Endothelial cell (in vitro differentiated cells): ENCODE data around the gene ANXA1. TPM values are rescaled to one million over a fixed set of nuclear protein-coding genes. Genes with fewer than 3 reads are reported as not detected.

Experiments used
- DNase-seq: peaks from one replicate; pipeline ENCODE4 v3.0.0; 2021; ENCODE audit warnings: low spot score
- H3K27ac Mint-ChIP-seq: one replicate; pipeline ENCODE4 v1.8.0; 2021; ENCODE audit warnings: mixed read lengths, inconsistent platforms; ENCODE audit not compliant: unreplicated experiment
- H3K27me3 Mint-ChIP-seq: one replicate; pipeline ENCODE4 v1.8.0; 2021; ENCODE audit warnings: mild to moderate bottlenecking, moderate library complexity, mixed read lengths, inconsistent platforms; ENCODE audit not compliant: unreplicated experiment
- H3K36me3 Mint-ChIP-seq: one replicate; pipeline ENCODE4 v1.8.0; 2021; ENCODE audit warnings: mild to moderate bottlenecking, low read depth, mixed read lengths, inconsistent platforms; ENCODE audit not compliant: unreplicated experiment
- H3K4me1 Mint-ChIP-seq: one replicate; pipeline ENCODE4 v1.8.0; 2021; ENCODE audit warnings: mild to moderate bottlenecking, mixed read lengths, inconsistent platforms; ENCODE audit not compliant: unreplicated experiment
- H3K4me3 Mint-ChIP-seq: one replicate; pipeline ENCODE4 v1.8.0; 2021; ENCODE audit warnings: mild to moderate bottlenecking, mixed read lengths, inconsistent platforms; ENCODE audit not compliant: unreplicated experiment
- H3K9me3 Mint-ChIP-seq: one replicate; pipeline ENCODE4 v1.8.0; 2021; ENCODE audit warnings: mixed read lengths, inconsistent platforms; ENCODE audit not compliant: unreplicated experiment
- CTCF ChIP-seq: fragments of 200-600 bp; sonication (generic); IDR thresholded peaks from one replicate; pipeline ENCODE4 v1.5.0; 2021; ENCODE audit warnings: antibody characterized with exemption; ENCODE audit not compliant: unreplicated experiment
- total RNA-seq: library from RNA; stranded (reverse); fragmentation: NEBNext Ultra II Directional; extraction: Animal tissue kit (Norgen Biotek cat#: 25700); gene quantifications from one replicate; pipeline ENCODE4 v1.2.1, GENCODE V29; 2021; ENCODE audit not compliant: unreplicated experiment

ANXA1 gene
- total RNA-seq, 1 donor from 2014 or later = 43.3 TPM

DNA sequence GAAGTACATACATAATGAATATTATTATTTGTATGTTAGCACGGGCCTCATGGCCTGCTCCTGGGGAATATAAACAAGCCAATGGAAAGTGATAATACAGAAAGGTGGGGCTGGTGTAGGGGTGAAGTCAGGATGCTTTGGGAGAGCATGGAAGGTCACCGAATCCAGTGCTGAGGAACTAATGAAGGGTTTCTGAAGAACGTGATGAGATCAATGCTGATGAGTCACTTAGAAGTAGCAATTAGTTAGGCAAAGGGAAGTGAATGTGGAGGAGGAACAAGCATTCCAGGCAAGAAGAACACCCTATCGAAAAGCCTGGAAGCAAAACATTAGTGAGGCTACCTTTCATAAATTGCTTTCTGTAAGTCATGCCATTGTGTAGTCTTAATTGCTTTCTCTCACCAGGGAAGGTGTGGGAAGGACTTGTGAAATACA is 2.1 kb downstream of the ANXA1 start:
- no peak for TF ChIP-seq CTCF
- H3K27ac Mint-ChIP-seq = no peak overlapping the region
- no peaks in the 10 kb centered on the region for H3K9me3 Mint-ChIP-seq
- DNase-seq = no peak
- H3K4me3 Mint-ChIP-seq = no peak overlapping the region
- H3K4me1 Mint-ChIP-seq = peaks cover 23% of the 10 kb centered on the region
- H3K27me3 Mint-ChIP-seq = no peaks in the 10 kb centered on the region
- H3K36me3 Mint-ChIP-seq = no peaks in the 10 kb centered on the region

GRCh38 chr9:73154271-73154670 is 2.6 kb downstream of the ANXA1 start:
- Mint-ChIP-seq H3K9me3 (no peaks in the 10 kb centered on the region), H3K4me3 (no peak overlapping the region), H3K27ac (no peak overlapping the region), H3K27me3 (no peaks in the 10 kb centered on the region), H3K36me3 (no peaks in the 10 kb centered on the region), H3K4me1 (peaks cover 21% of the 10 kb centered on the region)
- TF ChIP-seq CTCF = no peak
- DNase-seq = no peak

- H3K4me3 Mint-ChIP-seq = no peak overlapping the region
- no peak for DNase-seq
- TF ChIP-seq CTCF = no peak
- no peaks in the 10 kb centered on the region for H3K36me3 Mint-ChIP-seq
- H3K4me1 Mint-ChIP-seq = peaks cover 18% of the 10 kb centered on the region
- H3K9me3 Mint-ChIP-seq = no peaks in the 10 kb centered on the region
- no peaks in the 10 kb centered on the region for H3K27me3 Mint-ChIP-seq
- no peak overlapping the region for H3K27ac Mint-ChIP-seq
Observed at GRCh38 chr9:73154722-73155121, 3.1 kb downstream of the ANXA1 start.

DNA sequence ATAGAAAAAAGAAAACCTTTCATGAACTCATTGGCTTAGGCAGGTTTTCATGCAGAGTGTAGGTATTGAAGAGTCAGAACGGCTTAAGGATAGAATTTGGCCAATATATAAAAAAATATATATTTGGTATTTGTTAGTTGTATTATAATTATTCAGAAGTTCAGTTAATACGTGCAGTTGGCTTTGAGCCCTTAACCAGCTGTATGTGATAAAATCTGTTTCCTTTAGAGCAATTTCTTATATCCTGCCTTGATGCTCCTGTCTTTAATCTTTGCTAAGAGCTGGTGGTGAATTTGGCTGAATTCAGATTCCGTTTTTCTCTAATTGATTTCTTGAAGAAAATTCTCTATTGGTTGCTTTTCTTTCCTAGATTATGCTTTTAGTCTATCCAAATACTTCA is 3.7 kb downstream of the ANXA1 start:
- Mint-ChIP-seq H3K27me3 (no peaks in the 10 kb centered on the region), H3K27ac (no peak overlapping the region), H3K9me3 (no peaks in the 10 kb centered on the region), H3K36me3 (no peaks in the 10 kb centered on the region), H3K4me1 (peaks cover 18% of the 10 kb centered on the region), H3K4me3 (no peak overlapping the region)
- no peak for TF ChIP-seq CTCF
- DNase-seq = no peak

- no peak for DNase-seq
- Mint-ChIP-seq H3K4me3 (no peak overlapping the region), H3K27me3 (no peaks in the 10 kb centered on the region), H3K36me3 (no peaks in the 10 kb centered on the region), H3K27ac (no peak overlapping the region), H3K4me1 (peaks cover 18% of the 10 kb centered on the region), H3K9me3 (no peaks in the 10 kb centered on the region)
- no peak for TF ChIP-seq CTCF
Observed at GRCh38 chr9:73155968-73156864, 4.6 kb downstream of the ANXA1 start.
